H1 (cell line): ENCODE measurements around the gene SPG7. TPM values are rescaled to one million over a fixed set of nuclear protein-coding genes. Genes with fewer than 3 reads are reported as not detected.

Experiments used
- CTCF ChIA-PET: fragments of 300-600 bp; sonication (Branson Sonifier 250); formaldehyde crosslinking; loops from one replicate; lab custom pipeline; 2021; ENCODE audit not compliant: partially characterized antibody; lab: Charles Lee
- POLR2A ChIA-PET: fragments of 300-600 bp; sonication (Branson Sonifier 250); formaldehyde crosslinking; loops from one replicate; lab custom pipeline; 2021; ENCODE audit warnings: inconsistent platforms; ENCODE audit not compliant: partially characterized antibody; lab: Charles Lee
- DNase-seq, 2 experiments: peaks; one replicate each; pipeline versions ENCODE4 v3.0.0 to v3.0.0-alpha.2; 2010 to 2022; ENCODE audit warnings: low spot score in 2 of 2, low read depth in 1 of 2, mixed read lengths in 1 of 2
- FAIRE-seq: peaks from 2 replicates; lab custom pipeline; 2011; peaks lifted over from hg19 to GRCh38; lab: Jason Lieb, UNC
- H2AFZ ChIP-seq: 2 replicates; pipeline ENCODE4 v1.8.1; 2012; ENCODE audit warnings: low read length, inconsistent platforms
- H2AK5ac ChIP-seq: 2 replicates; pipeline ENCODE4 v1.6.1; 2013; ENCODE audit warnings: low read depth, low read length
- H2BK120ac ChIP-seq: replicated peaks from 2 replicates; pipeline ENCODE3; 2013; ENCODE audit warnings: low read depth, low read length, inconsistent platforms
- H2BK12ac ChIP-seq: 2 replicates; pipeline ENCODE4 v1.6.1; 2013; ENCODE audit warnings: low read depth, low read length
- H2BK15ac ChIP-seq: 2 replicates; pipeline ENCODE4 v1.6.1; 2013; ENCODE audit warnings: low read length
- H2BK20ac ChIP-seq: 2 replicates; pipeline ENCODE4 v1.6.1; 2013; ENCODE audit warnings: low read length
- H2BK5ac ChIP-seq: 2 replicates; pipeline ENCODE4 v1.6.1; 2013; ENCODE audit warnings: low read depth, low read length
- H3K14ac ChIP-seq: 2 replicates; pipeline ENCODE4 v1.6.1; 2013; ENCODE audit warnings: inconsistent platforms; ENCODE audit not compliant: insufficient read length
- H3K18ac ChIP-seq: 2 replicates; pipeline ENCODE4 v1.6.1; 2013; ENCODE audit warnings: low read length; ENCODE audit errors: extremely low read depth
- H3K23ac ChIP-seq: 2 replicates; pipeline ENCODE4 v1.6.1; 2013; ENCODE audit warnings: inconsistent platforms; ENCODE audit not compliant: insufficient read length
- H3K23me2 ChIP-seq: 2 replicates; pipeline ENCODE4 v1.6.1; 2013; ENCODE audit warnings: low read depth, low read length
- H3K27ac ChIP-seq: 2 replicates; pipeline ENCODE4 v1.6.1; 2011; ENCODE audit warnings: low read depth, low read length, inconsistent platforms
- H3K27me3 ChIP-seq, 4 experiments: replicated peaks in 1 of 4; 1 replicate in 1 of 4; 2 replicates in 3 of 4; pipeline versions ENCODE4 v1.6.1 to v1.8.1; 2011 to 2013; ENCODE audit warnings: low read length in 3 of 4, mild to moderate bottlenecking in 3 of 4, inconsistent platforms in 2 of 4, mixed read lengths in 2 of 4, moderate library complexity in 1 of 4; ENCODE audit not compliant: control insufficient read depth in 3 of 4, insufficient read depth in 3 of 4; ENCODE audit errors: extremely low read depth in 1 of 4
- H3K36me3 ChIP-seq, 4 experiments: 2 replicates each; pipeline versions ENCODE4 v1.6.1 to v1.8.1; 2011 to 2013; ENCODE audit warnings: mild to moderate bottlenecking in 4 of 4, low read length in 3 of 4, moderate library complexity in 2 of 4, control low read depth in 1 of 4, inconsistent platforms in 1 of 4; ENCODE audit not compliant: insufficient read depth in 4 of 4, control insufficient read depth in 2 of 4
- H3K4ac ChIP-seq: replicated peaks from 2 replicates; pipeline ENCODE3; 2013; ENCODE audit warnings: low read length, low read depth, mixed read lengths, inconsistent platforms; ENCODE audit not compliant: insufficient read length
- H3K4me1 ChIP-seq, 4 experiments: replicated peaks in 1 of 4; 1 replicate in 1 of 4; 2 replicates in 3 of 4; pipeline versions ENCODE4 v1.6.1 to v1.8.1; 2011 to 2013; ENCODE audit warnings: low read length in 3 of 4, inconsistent platforms in 2 of 4, mixed read lengths in 1 of 4; ENCODE audit not compliant: insufficient read depth in 4 of 4, control insufficient read depth in 3 of 4
- H3K4me2 ChIP-seq, 2 experiments: 2 replicates each; pipeline versions ENCODE4 v1.6.1 to v1.8.1; 2011 to 2013; ENCODE audit warnings: low read depth in 2 of 2, low read length in 2 of 2, control low read depth in 1 of 2, inconsistent platforms in 1 of 2, mild to moderate bottlenecking in 1 of 2; ENCODE audit not compliant: insufficient read depth in 1 of 2
- H3K4me3 ChIP-seq, 4 experiments: fragments of 200-600, 300-600 bp in 1 of 4; sonication (generic), shearing (Covaris generic), sonication (Bioruptor Twin) in 1 of 4; 2 replicates each; pipeline versions ENCODE4 v1.5.1 to v1.8.1; 2011 to 2016; ENCODE audit warnings: low read length in 4 of 4, low read depth in 3 of 4, control low read depth in 2 of 4, inconsistent platforms in 2 of 4, mild to moderate bottlenecking in 2 of 4, mixed read lengths in 1 of 4, moderate library complexity in 1 of 4; ENCODE audit not compliant: insufficient read depth in 2 of 4; ENCODE audit errors: extremely low read depth in 1 of 4
- H3K56ac ChIP-seq: replicated peaks from 2 replicates; pipeline ENCODE3; 2013; ENCODE audit warnings: low read depth, mild to moderate bottlenecking, mixed read lengths, low read length, inconsistent platforms; ENCODE audit not compliant: insufficient read length
- H3K79me1 ChIP-seq: 2 replicates; pipeline ENCODE4 v1.6.1; 2013; ENCODE audit warnings: low read depth, low read length, control low read depth
- H3K79me2 ChIP-seq, 2 experiments: 2 replicates each; pipeline versions ENCODE4 v1.6.1 to v1.8.1; 2012 to 2013; ENCODE audit warnings: low read length in 2 of 2, mild to moderate bottlenecking in 2 of 2, inconsistent platforms in 1 of 2; ENCODE audit not compliant: insufficient read depth in 2 of 2, control insufficient read depth in 1 of 2
- H3K9ac ChIP-seq, 4 experiments: replicated peaks in 1 of 4; 1 replicate in 1 of 4; 2 replicates in 3 of 4; pipeline versions ENCODE4 v1.6.1 to v1.8.1; 2011 to 2013; ENCODE audit warnings: low read depth in 3 of 4, low read length in 3 of 4, control low read depth in 2 of 4, mild to moderate bottlenecking in 2 of 4, moderate library complexity in 2 of 4, inconsistent platforms in 1 of 4; ENCODE audit errors: extremely low read depth in 1 of 4
- H3K9me3 ChIP-seq, 2 experiments: 2 replicates each; pipeline versions ENCODE4 v1.6.1 to v1.8.1; 2012 to 2013; ENCODE audit warnings: mild to moderate bottlenecking in 2 of 2, moderate library complexity in 2 of 2, control low read depth in 1 of 2, inconsistent platforms in 1 of 2, low read depth in 1 of 2, low read length in 1 of 2, mixed read lengths in 1 of 2; ENCODE audit not compliant: insufficient read depth in 2 of 2
- H4K20me1 ChIP-seq, 2 experiments: replicated peaks in 1 of 2; 2 replicates each; pipeline versions ENCODE3 to v1.8.1; 2011 to 2013; ENCODE audit warnings: inconsistent platforms in 2 of 2, low read length in 2 of 2, mild to moderate bottlenecking in 1 of 2; ENCODE audit not compliant: insufficient read depth in 2 of 2, control insufficient read depth in 1 of 2
- H4K5ac ChIP-seq: 2 replicates; pipeline ENCODE4 v1.6.1; 2013; ENCODE audit warnings: low read length, low read depth, mixed read lengths, inconsistent platforms; ENCODE audit not compliant: insufficient read length
- H4K8ac ChIP-seq: 2 replicates; pipeline ENCODE4 v1.8.0; 2013; ENCODE audit warnings: mild to moderate bottlenecking, moderate library complexity, low read length, inconsistent platforms; ENCODE audit not compliant: insufficient read depth; ENCODE audit errors: extremely low read depth
- H4K91ac ChIP-seq: replicated peaks from 2 replicates; pipeline ENCODE3; 2013; ENCODE audit warnings: low read length, mixed read lengths, inconsistent platforms; ENCODE audit not compliant: insufficient read length
- JUN ChIP-seq: IDR thresholded peaks from 2 replicates; pipeline ENCODE4 v1.6.1; 2011; ENCODE audit warnings: low read depth, mild to moderate bottlenecking, improper control_type of control experiment, low read length
- KDM4A ChIP-seq: IDR thresholded peaks from one replicate; pipeline ENCODE4 v1.7.1; 2012; ENCODE audit warnings: low read depth, mild to moderate bottlenecking, moderate library complexity, low read length, inconsistent platforms; ENCODE audit not compliant: severe bottlenecking
- NANOG ChIP-seq: IDR thresholded peaks from 2 replicates; pipeline ENCODE4 v1.6.1; 2011; ENCODE audit warnings: low read length, low read depth, mild to moderate bottlenecking, inconsistent platforms; ENCODE audit not compliant: insufficient read depth, poor library complexity, severe bottlenecking
- NRF1 ChIP-seq: IDR thresholded peaks from 2 replicates; pipeline ENCODE4 v1.6.1; 2011; ENCODE audit warnings: mild to moderate bottlenecking, low read depth, low read length, improper control_type of control experiment
- PHF8 ChIP-seq: fragments of 200-600 bp; sonication (generic); conservative IDR thresholded peaks from 2 replicates; pipeline ENCODE4 v1.7.1; 2012; ENCODE audit warnings: low read depth, mild to moderate bottlenecking, inconsistent platforms, low read length, moderate library complexity
- POU5F1 ChIP-seq: IDR thresholded peaks from 2 replicates; pipeline ENCODE4 v1.6.1; 2011; ENCODE audit warnings: low read depth, mild to moderate bottlenecking, low read length, moderate library complexity
- RBBP5 ChIP-seq: IDR thresholded peaks from 2 replicates; pipeline ENCODE4 v1.7.1; 2012; ENCODE audit warnings: low read depth, mild to moderate bottlenecking, inconsistent platforms, low read length, moderate library complexity, borderline replicate concordance
- WGBS, 2 experiments: shearing (Covaris generic) in 1 of 2; methylation state at CpG; one replicate each; pipeline versions ENCODE4 v1.1.6 to v1.1.7; 2013 to 2015; ENCODE audit warnings: low lambda C conversion rate in 2 of 2, mixed read lengths in 2 of 2, inconsistent platforms in 1 of 2, low coverage in 1 of 2, missing lambda C conversion rate in 1 of 2; ENCODE audit not compliant: insufficient replicate concordance in 2 of 2, insufficient coverage in 1 of 2, insufficient read length in 1 of 2; ENCODE audit errors: extremely low coverage in 1 of 2, missing lambda C conversion rate in 1 of 2; 5-methylcytosine and 5-hydroxymethylcytosine counted together
- polyA plus RNA-seq, 7 experiments: library from polyadenylated mRNA; depleted of rRNA in 3 of 7; stranded (reverse) in 5 of 7; unstranded in 2 of 7; fragments of >200 nt in 5 of 7; fragments of 200-250 nt in 2 of 7; gene quantifications; 1 replicate in 5 of 7; 2 replicates in 1 of 7; 4 replicates in 1 of 7; pipeline versions ENCODE4 v1.2.1 to v1.2.3, GENCODE V29; 2011 to 2013; ENCODE audit warnings: missing spikeins in 2 of 7, mixed read lengths in 2 of 7
- total RNA-seq: library from RNA; stranded (reverse); fragmentation: NEBNext Ultra II Directional; extraction: Animal tissue kit (Norgen Biotek cat#: 25700); gene quantifications from 2 replicates; pipeline ENCODE4 v1.2.1, GENCODE V29; 2021
- TF ChIP-seq, protein P1 (sequence below): IDR thresholded peaks from 2 replicates; pipeline ENCODE4 v1.6.1; 2012; ENCODE audit warnings: inconsistent platforms
- TF ChIP-seq, protein P2 (sequence below): IDR thresholded peaks from 2 replicates; pipeline ENCODE4 v1.6.1; 2011; ENCODE audit warnings: low read length, improper control_type of control experiment
- TF ChIP-seq, protein P3 (sequence below): IDR thresholded peaks from 2 replicates; pipeline ENCODE4 v1.6.1; 2012; ENCODE audit warnings: low read length, inconsistent platforms

SPG7 gene
- total and polyA plus RNA-seq, 2 of the 8 experiments (the other 6 are each of a cell fraction or from before 2014, with no cell fraction given), result 72.1 to 113 TPM

DNA sequence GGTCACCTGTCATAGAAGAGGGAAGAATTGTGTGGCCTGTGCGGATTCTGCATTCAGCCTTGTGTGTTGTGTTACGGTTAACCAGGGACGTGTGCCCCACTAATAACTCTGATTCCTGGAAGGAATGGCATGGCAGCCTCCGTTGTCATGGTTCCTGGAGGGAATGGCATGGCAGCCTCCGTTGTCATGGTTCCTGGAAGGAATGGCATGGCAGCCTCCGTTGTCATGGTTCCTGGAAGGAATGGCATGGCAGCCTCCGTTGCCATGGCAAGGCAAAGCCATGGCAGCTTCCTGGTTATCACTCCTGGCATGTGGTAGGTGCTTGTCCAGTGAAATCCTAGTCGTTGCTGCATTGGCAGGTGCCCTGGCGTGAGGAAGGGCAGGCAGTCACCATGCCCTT is 8.9 kb downstream of the SPG7 start:
- Histone ChIP-seq H3K23me2 (no peaks in the 10 kb centered on the region), H3K79me2 (peaks cover 3 to 34% of the 10 kb centered on the region in 2 experiments; a peak in 3 of 4 replicates), H2BK120ac (no peak overlapping the region), H2AFZ (no peak overlapping the region), H3K56ac (no peak overlapping the region), H3K9ac (no peak overlapping the region), H3K27me3 (no peaks in the 10 kb centered on the region), H2BK12ac (no peak overlapping the region), H2AK5ac (no peak overlapping the region), H2BK20ac (no peak overlapping the region), H3K4ac (no peak overlapping the region), H3K4me3 (no peak overlapping the region), H3K14ac (no peak overlapping the region), H3K4me2 (no peak overlapping the region), H3K36me3 (peaks cover 16 to 50% (median 34%) of the 10 kb centered on the region in 4 experiments), H4K8ac (no peak overlapping the region), H3K79me1 (peaks cover 7% of the 10 kb centered on the region), H4K91ac (no peak overlapping the region), H2BK15ac (no peak overlapping the region), H4K20me1 (peaks cover 7 to 9% of the 10 kb centered on the region in 2 experiments), H4K5ac (no peak overlapping the region), H3K27ac (no peak overlapping the region), H3K4me1 (no peaks in the 10 kb centered on the region; a peak in 1 of 7 replicates), H3K9me3 (no peaks in the 10 kb centered on the region), H3K18ac (no peak overlapping the region), H2BK5ac (no peak overlapping the region), H3K23ac (no peak overlapping the region)
- WGBS, 2 experiments, result 82% methylated on average over 9 of the region's 9 CpGs; no CpG with 5 or more reads in 1 of the 2 experiments
- FAIRE-seq, result no peak
- ChIA-PET POLR2A (interaction anchor here (0.7 to 1.3 kb wide), 3 partner anchors 28 to 591 kb away, joined by 3 read pairs; no protein-coding TSS in a partner anchor), CTCF (interaction anchor here (0.6 to 2.4 kb wide), 4 partner anchors 32 to 208 kb away, joined by 3 to 4 read pairs (median 4); no protein-coding TSS in a partner anchor)
- no peak for DNase-seq
- TF ChIP-seq POU5F1 (no peak), KDM4A (no peak), RBBP5 (no peak), JUN (no peak), NANOG (no peak), NRF1 (no peak), PHF8 (no peak)
- TF ChIP-seq, protein P1, sequence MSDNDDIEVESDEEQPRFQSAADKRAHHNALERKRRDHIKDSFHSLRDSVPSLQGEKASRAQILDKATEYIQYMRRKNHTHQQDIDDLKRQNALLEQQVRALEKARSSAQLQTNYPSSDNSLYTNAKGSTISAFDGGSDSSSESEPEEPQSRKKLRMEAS, result no peak
- TF ChIP-seq, protein P2, sequence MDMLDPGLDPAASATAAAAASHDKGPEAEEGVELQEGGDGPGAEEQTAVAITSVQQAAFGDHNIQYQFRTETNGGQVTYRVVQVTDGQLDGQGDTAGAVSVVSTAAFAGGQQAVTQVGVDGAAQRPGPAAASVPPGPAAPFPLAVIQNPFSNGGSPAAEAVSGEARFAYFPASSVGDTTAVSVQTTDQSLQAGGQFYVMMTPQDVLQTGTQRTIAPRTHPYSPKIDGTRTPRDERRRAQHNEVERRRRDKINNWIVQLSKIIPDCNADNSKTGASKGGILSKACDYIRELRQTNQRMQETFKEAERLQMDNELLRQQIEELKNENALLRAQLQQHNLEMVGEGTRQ, result no peak
- TF ChIP-seq, protein P3, sequence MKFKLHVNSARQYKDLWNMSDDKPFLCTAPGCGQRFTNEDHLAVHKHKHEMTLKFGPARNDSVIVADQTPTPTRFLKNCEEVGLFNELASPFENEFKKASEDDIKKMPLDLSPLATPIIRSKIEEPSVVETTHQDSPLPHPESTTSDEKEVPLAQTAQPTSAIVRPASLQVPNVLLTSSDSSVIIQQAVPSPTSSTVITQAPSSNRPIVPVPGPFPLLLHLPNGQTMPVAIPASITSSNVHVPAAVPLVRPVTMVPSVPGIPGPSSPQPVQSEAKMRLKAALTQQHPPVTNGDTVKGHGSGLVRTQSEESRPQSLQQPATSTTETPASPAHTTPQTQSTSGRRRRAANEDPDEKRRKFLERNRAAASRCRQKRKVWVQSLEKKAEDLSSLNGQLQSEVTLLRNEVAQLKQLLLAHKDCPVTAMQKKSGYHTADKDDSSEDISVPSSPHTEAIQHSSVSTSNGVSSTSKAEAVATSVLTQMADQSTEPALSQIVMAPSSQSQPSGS, result no peak
